Measurements from ENCODE around the gene CC2D2B. TPM values are rescaled to one million over a fixed set of nuclear protein-coding genes. Genes with fewer than 3 reads are reported as not detected.

Gene CC2D2B
- total and polyA plus RNA-seq, 2 experiments from 2014 or later = 0.24 to 0.92 TPM

GRCh38 chr10:95935429-95935828 lies 27.7 kb downstream of the CC2D2B start (continued):
- TF ChIP-seq ZNF462 (CRISPR knock-in tag; IDR thresholded peaks at IDR 0.05) (no peak), JUNB (IDR thresholded peaks at IDR 0.05; ENCODE audit: unreplicated experiment) (no peak), ZNF331 (CRISPR knock-in tag; IDR thresholded peaks at IDR 0.05; ENCODE audit: low read depth) (no peak), NANOG (IDR thresholded peaks at IDR 0.05; ENCODE audit: borderline replicate concordance) (no peak), POLR2AphosphoS5 (IDR thresholded peaks at IDR 0.05; ENCODE audit: low read depth) (no peak)

DNA sequence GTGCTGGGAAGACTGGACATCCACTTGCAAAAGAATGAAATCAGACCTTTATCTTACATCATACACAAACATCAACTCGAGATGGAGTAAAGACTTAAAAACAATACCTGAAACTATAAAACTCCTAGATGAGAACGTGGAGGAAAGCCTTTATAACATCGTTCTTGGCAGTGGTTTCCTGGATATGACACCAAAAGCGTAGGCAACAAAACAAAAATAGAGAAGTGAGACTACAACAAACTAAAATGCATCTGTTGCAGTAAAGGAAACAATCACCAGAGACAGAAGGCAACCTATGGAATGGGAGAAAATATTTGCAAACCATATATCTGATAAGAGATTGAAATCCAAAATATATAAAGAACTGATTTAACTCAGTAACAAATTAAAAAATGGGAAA lies 33.3 kb downstream of the CC2D2B start:
- Histone ChIP-seq H3K36me3 (ENCODE audit: insufficient read depth) (0 out of 2 replicates have a peak, but pooled peaks cover 2% of the 10 kb centered on the region), H3K4me3 (no peak overlapping the region), H3F3A (replicated peaks; ENCODE audit: low read depth) (no peaks in the 10 kb centered on the region), H4K20me1 (replicated peaks; ENCODE audit: insufficient read depth) (no peaks in the 10 kb centered on the region), H3K4me1 (ENCODE audit: insufficient read depth) (no peaks in the 10 kb centered on the region), H3K79me2 (replicated peaks; ENCODE audit: insufficient read depth) (no peaks in the 10 kb centered on the region), H3K27ac (ENCODE audit: low read depth) (no peak overlapping the region), H3K27me3 (ENCODE audit: insufficient read depth) (no peaks in the 10 kb centered on the region), H3K4me2 (no peak overlapping the region), H3K9me2 (ENCODE audit: insufficient read depth) (peaks cover 4% of the 10 kb centered on the region; the same call in 1 of the 2 replicates), H2AFZ (no peak overlapping the region)
- H3K4me1 Mint-ChIP-seq = no peaks in the 10 kb centered on the region
- H3K27ac Mint-ChIP-seq = no peak overlapping the region
- H3K4me3 Mint-ChIP-seq = no peak overlapping the region
- no peaks in the 10 kb centered on the region for H3K36me3 Mint-ChIP-seq (ENCODE audit: low read depth)
- peaks cover 13% of the 10 kb centered on the region for H3K9me3 Mint-ChIP-seq
- DNase-seq (ENCODE audit: low spot score) = no peak
- ATAC-seq = no peak
- no peaks in the 10 kb centered on the region for H3K27me3 Mint-ChIP-seq (ENCODE audit: insufficient read depth, low read depth, poor library complexity)
- TF ChIP-seq JUNB (IDR thresholded peaks at IDR 0.05; ENCODE audit: unreplicated experiment) (no peak), ZNF462 (CRISPR knock-in tag; IDR thresholded peaks at IDR 0.05) (no peak), EZH2 (IDR thresholded peaks at IDR 0.05; ENCODE audit: low read depth, unreplicated experiment) (no peak)
- TF ChIP-seq, protein P1, sequence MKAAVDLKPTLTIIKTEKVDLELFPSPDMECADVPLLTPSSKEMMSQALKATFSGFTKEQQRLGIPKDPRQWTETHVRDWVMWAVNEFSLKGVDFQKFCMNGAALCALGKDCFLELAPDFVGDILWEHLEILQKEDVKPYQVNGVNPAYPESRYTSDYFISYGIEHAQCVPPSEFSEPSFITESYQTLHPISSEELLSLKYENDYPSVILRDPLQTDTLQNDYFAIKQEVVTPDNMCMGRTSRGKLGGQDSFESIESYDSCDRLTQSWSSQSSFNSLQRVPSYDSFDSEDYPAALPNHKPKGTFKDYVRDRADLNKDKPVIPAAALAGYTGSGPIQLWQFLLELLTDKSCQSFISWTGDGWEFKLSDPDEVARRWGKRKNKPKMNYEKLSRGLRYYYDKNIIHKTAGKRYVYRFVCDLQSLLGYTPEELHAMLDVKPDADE (IDR thresholded peaks at IDR 0.05) = no peak

Measured in GM23338 (cell line).